ENCODE data around the gene IKZF2. TPM values are rescaled to one million over a fixed set of nuclear protein-coding genes. Genes with fewer than 3 reads are reported as not detected.

Gene IKZF2
- total and polyA plus RNA-seq, 8 donors: 0.65 to 8.6 (median 3.2) TPM

DNA sequence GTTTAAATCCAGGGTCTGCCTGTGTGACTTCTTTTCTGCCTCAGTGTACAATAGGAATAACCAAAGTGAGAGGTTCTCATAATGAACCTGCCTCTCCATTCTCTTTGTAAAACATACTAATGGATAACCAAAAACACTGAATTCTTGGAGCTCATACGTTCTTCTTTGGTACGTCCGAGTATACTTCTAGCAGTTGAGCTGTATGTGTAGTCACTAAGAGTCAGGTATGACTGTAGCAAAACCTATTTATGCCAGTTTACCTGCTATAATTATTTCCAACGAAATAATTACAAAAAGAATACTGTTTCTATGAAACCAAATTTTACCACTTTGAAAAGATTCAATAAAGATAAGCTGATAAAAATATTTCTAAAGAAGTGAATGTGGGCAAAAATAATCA, 109.2 kb downstream of the IKZF2 start:
- WGBS, 2 donors: 40 to 72% methylated on average over 4 of the region's 4 CpGs
- H3K27me3 ChIP-seq: no peaks in the 10 kb centered on the region
- intact Hi-C loops (cut with DNase I): no loop called here
- TF ChIP-seq, protein P1, sequence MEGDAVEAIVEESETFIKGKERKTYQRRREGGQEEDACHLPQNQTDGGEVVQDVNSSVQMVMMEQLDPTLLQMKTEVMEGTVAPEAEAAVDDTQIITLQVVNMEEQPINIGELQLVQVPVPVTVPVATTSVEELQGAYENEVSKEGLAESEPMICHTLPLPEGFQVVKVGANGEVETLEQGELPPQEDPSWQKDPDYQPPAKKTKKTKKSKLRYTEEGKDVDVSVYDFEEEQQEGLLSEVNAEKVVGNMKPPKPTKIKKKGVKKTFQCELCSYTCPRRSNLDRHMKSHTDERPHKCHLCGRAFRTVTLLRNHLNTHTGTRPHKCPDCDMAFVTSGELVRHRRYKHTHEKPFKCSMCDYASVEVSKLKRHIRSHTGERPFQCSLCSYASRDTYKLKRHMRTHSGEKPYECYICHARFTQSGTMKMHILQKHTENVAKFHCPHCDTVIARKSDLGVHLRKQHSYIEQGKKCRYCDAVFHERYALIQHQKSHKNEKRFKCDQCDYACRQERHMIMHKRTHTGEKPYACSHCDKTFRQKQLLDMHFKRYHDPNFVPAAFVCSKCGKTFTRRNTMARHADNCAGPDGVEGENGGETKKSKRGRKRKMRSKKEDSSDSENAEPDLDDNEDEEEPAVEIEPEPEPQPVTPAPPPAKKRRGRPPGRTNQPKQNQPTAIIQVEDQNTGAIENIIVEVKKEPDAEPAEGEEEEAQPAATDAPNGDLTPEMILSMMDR (IDR thresholded peaks at IDR 0.05): no peak
- H3K4me3 ChIP-seq: no peak overlapping the region
- H3K36me3 ChIP-seq: no peaks in the 10 kb centered on the region
- FAIRE-seq: no peak
- no peaks in the 10 kb centered on the region for H3K4me1 ChIP-seq
- no peak overlapping the region for H3K27ac ChIP-seq
- ATAC-seq: no peak
- no peak for DNase-seq
- H3K9me3 ChIP-seq: no peaks in the 10 kb centered on the region

DNA sequence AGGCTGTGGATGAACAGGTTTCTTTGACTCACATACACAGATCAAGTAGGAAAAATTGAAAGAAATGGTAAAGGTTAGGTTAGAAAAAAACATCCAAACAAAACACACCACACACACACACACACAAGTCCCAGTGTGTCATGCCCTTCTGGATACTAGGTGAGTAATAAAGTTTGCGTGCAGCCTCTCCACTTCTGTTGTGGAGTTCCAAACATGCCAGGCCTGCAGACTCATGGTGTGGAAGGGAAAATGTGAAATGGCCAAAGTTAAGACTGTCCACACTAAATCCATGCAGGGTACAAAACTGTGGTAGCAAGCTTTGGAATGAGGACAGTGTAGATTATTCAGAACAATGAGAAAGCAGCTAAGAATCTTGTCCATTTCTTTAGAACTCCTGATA, 114.6 kb downstream of the IKZF2 start:
- no peaks in the 10 kb centered on the region for H3K27me3 ChIP-seq
- no peaks in the 10 kb centered on the region for H3K4me1 ChIP-seq
- TF ChIP-seq, protein P1 (IDR thresholded peaks at IDR 0.05): no peak
- intact Hi-C loops (cut with DNase I): no loop called here
- 0 to 47% methylated on average over 1 of the region's 1 CpG for WGBS, 2 donors
- no peaks in the 10 kb centered on the region for H3K36me3 ChIP-seq
- H3K4me3 ChIP-seq: no peak overlapping the region
- H3K9me3 ChIP-seq: no peaks in the 10 kb centered on the region
- FAIRE-seq: no peak
- no peak overlapping the region for H3K27ac ChIP-seq
- no peak for ATAC-seq
- DNase-seq: no peak

DNA sequence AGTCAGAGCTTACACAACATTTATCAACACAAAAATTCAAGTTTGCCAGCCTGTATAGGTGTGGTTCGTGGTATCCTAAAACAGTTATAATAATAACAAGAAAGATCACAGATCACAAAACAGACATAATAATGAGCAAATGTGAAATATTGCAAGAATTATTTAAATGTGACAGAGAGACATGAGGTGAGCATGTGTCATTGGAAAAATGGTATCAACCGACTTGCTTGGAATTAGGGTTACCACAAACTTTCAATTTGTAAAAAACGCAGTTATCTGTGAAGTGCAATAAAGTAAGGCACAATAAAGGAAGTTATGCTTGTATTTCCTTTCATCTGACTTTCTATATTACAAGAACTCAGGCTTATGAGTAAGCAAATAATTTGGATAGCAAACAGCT, 116.8 kb downstream of the IKZF2 start:
- H3K27me3 ChIP-seq: no peaks in the 10 kb centered on the region
- ATAC-seq (no peak), FAIRE-seq (no peak), DNase-seq (no peak)
- 81 to 88% methylated on average over 3 of the region's 3 CpGs for WGBS, 2 donors
- TF ChIP-seq, protein P1 (IDR thresholded peaks at IDR 0.05): no peak
- H3K27ac ChIP-seq: no peak overlapping the region
- intact Hi-C loops (cut with DNase I): no loop called here
- no peaks in the 10 kb centered on the region for H3K9me3 ChIP-seq
- no peaks in the 10 kb centered on the region for H3K36me3 ChIP-seq
- no peaks in the 10 kb centered on the region for H3K4me1 ChIP-seq
- no peak overlapping the region for H3K4me3 ChIP-seq

- WGBS, 2 donors: 89 to 90% methylated on average over 3 of the region's 3 CpGs
- Histone ChIP-seq H3K27me3 (no peaks in the 10 kb centered on the region), H3K36me3 (no peaks in the 10 kb centered on the region), H3K4me3 (no peak overlapping the region), H3K4me1 (no peaks in the 10 kb centered on the region), H3K9me3 (no peaks in the 10 kb centered on the region), H3K27ac (no peak overlapping the region)
- ATAC-seq (no peak), FAIRE-seq (no peak), DNase-seq (no peak)
- TF ChIP-seq, protein P1 (IDR thresholded peaks at IDR 0.05): no peak
- intact Hi-C loops (cut with DNase I): no loop called here
These were observed 118.8 kb downstream of the IKZF2 start for GRCh38 chr2:213032607-213033006.

DNA sequence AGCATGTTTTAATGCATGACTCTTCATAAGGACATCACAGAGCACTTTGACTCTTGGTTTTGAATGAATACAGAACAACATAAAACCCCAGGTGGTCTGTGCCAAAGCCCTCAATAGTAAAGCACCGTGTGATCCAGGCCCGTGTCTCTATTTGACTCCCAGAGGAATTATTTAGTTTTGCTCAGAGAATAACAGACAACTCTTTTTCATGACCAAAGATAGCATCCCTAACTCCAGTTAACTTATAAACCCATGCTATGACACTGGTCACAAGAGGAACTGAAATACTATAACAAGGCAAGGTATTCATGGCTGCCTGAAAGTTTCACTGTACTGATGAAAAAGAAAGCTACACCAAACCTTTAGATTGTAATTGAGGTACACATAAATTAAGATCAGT, 128.4 kb downstream of the IKZF2 start:
- Histone ChIP-seq H3K27ac (no peak overlapping the region), H3K36me3 (no peaks in the 10 kb centered on the region), H3K4me1 (no peaks in the 10 kb centered on the region), H3K27me3 (no peaks in the 10 kb centered on the region), H3K4me3 (no peak overlapping the region), H3K9me3 (no peaks in the 10 kb centered on the region)
- ATAC-seq (no peak), DNase-seq (no peak), FAIRE-seq (no peak)
- TF ChIP-seq, protein P1 (IDR thresholded peaks at IDR 0.05): no peak
- WGBS, 2 donors: 84% methylated on average over 2 of the region's 2 CpGs
- intact Hi-C loops (cut with DNase I): no loop called here
